Ishikawa (cell line): Measurements from ENCODE around the gene EIF3J.

Experiments used
- CEBPB ChIP-seq: IDR thresholded peaks from 2 replicates; pipeline ENCODE4 v1.6.1; 2012
- CREB1 ChIP-seq: IDR thresholded peaks from 2 replicates; pipeline ENCODE4 v1.6.1; 2012; ENCODE audit warnings: low read depth
- EGR1 ChIP-seq: IDR thresholded peaks from 2 replicates; pipeline ENCODE4 v1.6.1; 2012
- EP300 ChIP-seq: IDR thresholded peaks from 2 replicates; pipeline ENCODE4 v1.6.1; 2012; ENCODE audit warnings: borderline replicate concordance
- FOXM1 ChIP-seq: IDR thresholded peaks from 2 replicates; pipeline ENCODE4 v1.6.1; 2012; ENCODE audit warnings: low read depth, borderline replicate concordance
- NFIC ChIP-seq: IDR thresholded peaks from 2 replicates; pipeline ENCODE4 v1.6.1; 2012
- RAD21 ChIP-seq: IDR thresholded peaks from 2 replicates; pipeline ENCODE4 v1.6.1; 2012; ENCODE audit warnings: low read depth
- TAF1 ChIP-seq: IDR thresholded peaks from 2 replicates; pipeline ENCODE4 v1.6.1; 2012; ENCODE audit warnings: low read depth, mild to moderate bottlenecking
- TCF12 ChIP-seq: IDR thresholded peaks from 2 replicates; pipeline ENCODE4 v1.6.1; 2012; ENCODE audit warnings: low read depth
- TEAD4 ChIP-seq: IDR thresholded peaks from 2 replicates; pipeline ENCODE4 v1.6.1; 2012
- YY1 ChIP-seq: IDR thresholded peaks from 2 replicates; pipeline ENCODE4 v1.6.1; 2012; ENCODE audit warnings: low read depth
- ZBTB7A ChIP-seq: IDR thresholded peaks from 2 replicates; pipeline ENCODE4 v1.6.1; 2012; ENCODE audit warnings: low read depth
- TF ChIP-seq, protein P1 (sequence below): IDR thresholded peaks from 2 replicates; pipeline ENCODE4 v1.6.1; 2012; ENCODE audit warnings: low read depth, mild to moderate bottlenecking
- TF ChIP-seq, protein P2 (sequence below): IDR thresholded peaks from 2 replicates; pipeline ENCODE4 v1.6.1; 2012
- TF ChIP-seq, protein P3 (sequence below): IDR thresholded peaks from 2 replicates; pipeline ENCODE4 v1.6.1; 2012

Gene EIF3J

DNA sequence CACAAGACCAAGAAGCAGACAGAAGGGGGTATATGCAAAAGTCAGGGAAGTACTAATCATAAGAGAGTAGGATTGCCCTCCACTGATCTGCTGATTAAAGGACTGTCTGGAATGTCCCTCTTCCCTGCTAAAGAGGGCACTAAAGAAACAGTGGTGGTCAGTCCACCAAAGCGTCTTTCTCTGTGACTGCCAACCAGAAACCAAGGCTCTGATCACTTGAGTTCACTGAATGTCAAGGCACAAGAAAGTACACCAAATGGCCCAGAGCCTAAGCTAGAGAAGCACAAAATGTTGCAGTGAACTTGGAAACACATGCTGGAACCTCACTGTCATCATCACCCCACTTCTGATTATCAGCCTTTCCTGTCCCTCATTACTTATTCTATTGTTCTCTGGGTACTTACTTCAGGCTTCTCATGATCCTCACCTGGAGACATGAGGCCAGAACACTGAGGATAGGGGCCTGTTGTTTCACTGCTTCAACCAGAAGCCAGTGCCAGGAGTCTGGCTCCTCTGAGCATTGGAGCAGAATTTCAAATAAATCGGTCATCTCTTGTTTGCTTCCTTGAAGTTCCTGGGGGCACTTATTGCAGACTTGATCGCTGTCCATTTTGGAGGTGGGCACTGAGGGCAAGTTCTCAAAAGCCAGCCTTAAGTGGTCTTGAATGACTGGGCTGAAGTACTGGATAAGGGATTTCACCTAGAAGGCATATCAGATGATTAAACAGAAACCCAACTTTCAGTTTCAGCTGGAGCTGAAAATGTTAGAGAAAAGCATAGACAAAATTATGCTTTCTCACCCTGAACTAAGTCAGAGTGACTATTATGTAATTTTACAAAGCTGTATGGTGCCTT lies 58.9 kb downstream of the EIF3J start:
- TF ChIP-seq NFIC = no peak
- no peak for TF ChIP-seq EP300
- TF ChIP-seq YY1 = no peak
- no peak for TF ChIP-seq CREB1
- TF ChIP-seq, protein P1, sequence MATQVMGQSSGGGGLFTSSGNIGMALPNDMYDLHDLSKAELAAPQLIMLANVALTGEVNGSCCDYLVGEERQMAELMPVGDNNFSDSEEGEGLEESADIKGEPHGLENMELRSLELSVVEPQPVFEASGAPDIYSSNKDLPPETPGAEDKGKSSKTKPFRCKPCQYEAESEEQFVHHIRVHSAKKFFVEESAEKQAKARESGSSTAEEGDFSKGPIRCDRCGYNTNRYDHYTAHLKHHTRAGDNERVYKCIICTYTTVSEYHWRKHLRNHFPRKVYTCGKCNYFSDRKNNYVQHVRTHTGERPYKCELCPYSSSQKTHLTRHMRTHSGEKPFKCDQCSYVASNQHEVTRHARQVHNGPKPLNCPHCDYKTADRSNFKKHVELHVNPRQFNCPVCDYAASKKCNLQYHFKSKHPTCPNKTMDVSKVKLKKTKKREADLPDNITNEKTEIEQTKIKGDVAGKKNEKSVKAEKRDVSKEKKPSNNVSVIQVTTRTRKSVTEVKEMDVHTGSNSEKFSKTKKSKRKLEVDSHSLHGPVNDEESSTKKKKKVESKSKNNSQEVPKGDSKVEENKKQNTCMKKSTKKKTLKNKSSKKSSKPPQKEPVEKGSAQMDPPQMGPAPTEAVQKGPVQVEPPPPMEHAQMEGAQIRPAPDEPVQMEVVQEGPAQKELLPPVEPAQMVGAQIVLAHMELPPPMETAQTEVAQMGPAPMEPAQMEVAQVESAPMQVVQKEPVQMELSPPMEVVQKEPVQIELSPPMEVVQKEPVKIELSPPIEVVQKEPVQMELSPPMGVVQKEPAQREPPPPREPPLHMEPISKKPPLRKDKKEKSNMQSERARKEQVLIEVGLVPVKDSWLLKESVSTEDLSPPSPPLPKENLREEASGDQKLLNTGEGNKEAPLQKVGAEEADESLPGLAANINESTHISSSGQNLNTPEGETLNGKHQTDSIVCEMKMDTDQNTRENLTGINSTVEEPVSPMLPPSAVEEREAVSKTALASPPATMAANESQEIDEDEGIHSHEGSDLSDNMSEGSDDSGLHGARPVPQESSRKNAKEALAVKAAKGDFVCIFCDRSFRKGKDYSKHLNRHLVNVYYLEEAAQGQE = no peak
- no peak for TF ChIP-seq EGR1
- TF ChIP-seq, protein P2, sequence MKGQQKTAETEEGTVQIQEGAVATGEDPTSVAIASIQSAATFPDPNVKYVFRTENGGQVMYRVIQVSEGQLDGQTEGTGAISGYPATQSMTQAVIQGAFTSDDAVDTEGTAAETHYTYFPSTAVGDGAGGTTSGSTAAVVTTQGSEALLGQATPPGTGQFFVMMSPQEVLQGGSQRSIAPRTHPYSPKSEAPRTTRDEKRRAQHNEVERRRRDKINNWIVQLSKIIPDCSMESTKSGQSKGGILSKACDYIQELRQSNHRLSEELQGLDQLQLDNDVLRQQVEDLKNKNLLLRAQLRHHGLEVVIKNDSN = no peak
- TF ChIP-seq RAD21 = no peak
- TF ChIP-seq TEAD4 = no peak
- no peak for TF ChIP-seq TAF1
- no peak for TF ChIP-seq ZBTB7A
- no peak for TF ChIP-seq FOXM1
- TF ChIP-seq, protein P3, sequence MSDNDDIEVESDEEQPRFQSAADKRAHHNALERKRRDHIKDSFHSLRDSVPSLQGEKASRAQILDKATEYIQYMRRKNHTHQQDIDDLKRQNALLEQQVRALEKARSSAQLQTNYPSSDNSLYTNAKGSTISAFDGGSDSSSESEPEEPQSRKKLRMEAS = no peak

DNA sequence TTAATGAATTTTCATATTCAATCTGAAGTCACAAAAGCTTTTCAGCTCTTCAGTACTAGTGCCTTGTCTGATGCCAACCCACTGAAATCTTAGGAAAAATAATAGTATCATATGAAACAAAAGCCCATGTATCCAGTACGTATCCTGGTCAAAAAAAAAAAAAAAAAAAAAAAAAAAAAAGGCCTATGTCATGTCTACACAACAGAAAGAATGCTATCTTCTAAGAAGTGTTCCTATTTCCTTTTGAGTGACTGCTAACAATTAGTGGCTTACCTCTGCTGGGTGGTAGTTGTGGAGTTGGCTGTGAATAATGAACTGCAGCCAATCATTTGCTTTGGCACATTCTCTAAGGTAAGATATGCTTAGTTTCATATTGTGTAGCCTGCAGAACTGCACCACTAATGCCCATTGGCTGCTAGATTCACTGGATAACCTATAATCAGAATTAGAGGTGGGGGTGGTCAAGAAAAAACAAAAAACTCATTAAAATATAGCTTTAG lies 59.6 kb downstream of the EIF3J start:
- TF ChIP-seq CEBPB (no peak), TCF12 (no peak), NFIC (no peak), TAF1 (no peak), EGR1 (no peak), RAD21 (no peak), YY1 (no peak), FOXM1 (no peak), TEAD4 (no peak), ZBTB7A (no peak), CREB1 (no peak), EP300 (no peak)
- TF ChIP-seq, protein P1 = no peak
- TF ChIP-seq, protein P2 = no peak
- TF ChIP-seq, protein P3 = no peak

DNA sequence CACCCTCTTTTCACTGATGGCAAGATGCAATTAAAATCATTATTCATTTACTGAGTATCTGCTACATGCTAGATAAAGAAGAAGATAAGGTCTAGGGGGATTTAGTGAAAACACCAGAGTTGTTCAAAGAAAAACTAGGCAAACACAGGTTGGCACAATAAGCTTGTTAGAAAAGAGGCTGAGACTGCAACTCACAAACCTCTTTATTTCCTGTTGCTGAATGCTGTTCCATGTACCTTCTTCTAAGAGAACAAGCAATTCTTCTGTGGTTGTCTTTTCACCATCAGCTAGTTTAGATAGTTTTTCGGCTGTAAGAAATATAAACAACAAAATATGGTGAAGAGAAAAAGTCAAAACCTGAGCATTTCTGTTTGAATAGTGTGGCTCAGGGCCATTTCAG lies 61.1 kb downstream of the EIF3J start:
- TF ChIP-seq CEBPB = no peak
- TF ChIP-seq FOXM1 = no peak
- no peak for TF ChIP-seq CREB1
- TF ChIP-seq TCF12 = no peak
- TF ChIP-seq, protein P1 = no peak
- no peak for TF ChIP-seq ZBTB7A
- TF ChIP-seq EP300 = no peak
- TF ChIP-seq, protein P2 = no peak
- TF ChIP-seq NFIC = no peak
- TF ChIP-seq, protein P3 = no peak
- TF ChIP-seq TAF1 = no peak
- TF ChIP-seq TEAD4 = no peak
- TF ChIP-seq RAD21 = no peak
- TF ChIP-seq EGR1 = no peak
